K562 (cell line): ENCODE measurements around the gene FKBP3.

ENCODE experiments used
- ILF3 ChIP-seq: fragments of 450-650 bp; IDR thresholded peaks from 2 replicates; pipeline ENCODE4 v1.6.1; 2018; ENCODE audit warnings: antibody characterized with exemption, mild to moderate bottlenecking, moderate library complexity, borderline replicate concordance
- IRF1 ChIP-seq: sonication (generic); formaldehyde crosslinking; IDR thresholded peaks from 2 replicates; pipeline ENCODE4 v1.8.0; 2022; ENCODE audit warnings: missing genetic modification reagents, mild to moderate bottlenecking, borderline replicate concordance
- POLR2A ChIP-seq: fragments of 450-650 bp; conservative IDR thresholded peaks from 2 replicates; pipeline ENCODE4 v1.6.1; 2016
- SAFB2 ChIP-seq: fragments of 200-400 bp; formaldehyde crosslinking; IDR thresholded peaks from 2 replicates; pipeline ENCODE4 v1.6.1; 2018; ENCODE audit warnings: borderline replicate concordance, low read length, low read depth, moderate library complexity; ENCODE audit not compliant: severe bottlenecking

GRCh38 chr14:45072126-45072525 lies 62.2 kb downstream of the FKBP3 start:
- no peak for TF ChIP-seq IRF1 (CRISPR knock-in tag)
- no peak for TF ChIP-seq SAFB2
- TF ChIP-seq POLR2A, result no peak
- no peak for TF ChIP-seq ILF3
